HG02938 (cell line): ENCODE results near the gene ACOX1.

Experiments used
- ATAC-seq: cut with Tn5 transposase; IDR thresholded peaks from one replicate; pipeline ENCODE4 v1.9.1; 2021; ENCODE audit warnings: mild to moderate bottlenecking, moderate library complexity; ENCODE audit not compliant: unreplicated experiment

ACOX1 gene

DNA sequence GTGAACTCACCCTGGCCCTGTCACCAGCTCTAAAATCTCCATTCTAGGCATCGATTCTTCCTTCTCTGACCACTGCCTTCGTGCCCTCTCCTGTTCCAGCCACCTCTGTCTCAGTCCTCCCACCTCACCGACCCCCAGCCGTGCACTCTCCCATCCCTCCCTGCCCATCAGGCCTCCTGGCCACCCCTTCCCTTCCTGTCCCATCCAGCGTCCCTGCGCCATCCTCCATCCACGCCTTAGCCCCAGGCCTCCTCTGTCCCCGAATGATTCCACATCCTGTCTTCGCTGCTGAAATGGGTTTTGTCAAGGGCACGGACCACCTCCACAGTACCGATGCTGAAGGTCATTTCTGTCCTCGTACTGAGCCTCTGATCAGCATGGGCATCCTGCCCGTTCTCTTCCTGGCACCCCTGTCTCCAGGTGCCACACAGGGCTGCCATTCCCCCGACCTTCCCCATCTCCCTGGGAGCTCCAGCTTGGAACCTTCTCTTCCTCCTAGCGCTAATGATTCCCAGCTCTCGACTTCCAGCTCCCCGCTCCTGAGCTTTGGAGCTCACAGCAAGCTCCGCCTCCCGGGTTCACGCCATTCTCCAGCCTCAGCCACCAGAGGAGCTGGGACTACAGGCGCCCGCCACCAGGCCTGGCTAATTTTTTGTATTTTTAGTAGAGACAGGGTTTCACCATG is 84.8 kb downstream of the ACOX1 start:
- no peak for ATAC-seq

DNA sequence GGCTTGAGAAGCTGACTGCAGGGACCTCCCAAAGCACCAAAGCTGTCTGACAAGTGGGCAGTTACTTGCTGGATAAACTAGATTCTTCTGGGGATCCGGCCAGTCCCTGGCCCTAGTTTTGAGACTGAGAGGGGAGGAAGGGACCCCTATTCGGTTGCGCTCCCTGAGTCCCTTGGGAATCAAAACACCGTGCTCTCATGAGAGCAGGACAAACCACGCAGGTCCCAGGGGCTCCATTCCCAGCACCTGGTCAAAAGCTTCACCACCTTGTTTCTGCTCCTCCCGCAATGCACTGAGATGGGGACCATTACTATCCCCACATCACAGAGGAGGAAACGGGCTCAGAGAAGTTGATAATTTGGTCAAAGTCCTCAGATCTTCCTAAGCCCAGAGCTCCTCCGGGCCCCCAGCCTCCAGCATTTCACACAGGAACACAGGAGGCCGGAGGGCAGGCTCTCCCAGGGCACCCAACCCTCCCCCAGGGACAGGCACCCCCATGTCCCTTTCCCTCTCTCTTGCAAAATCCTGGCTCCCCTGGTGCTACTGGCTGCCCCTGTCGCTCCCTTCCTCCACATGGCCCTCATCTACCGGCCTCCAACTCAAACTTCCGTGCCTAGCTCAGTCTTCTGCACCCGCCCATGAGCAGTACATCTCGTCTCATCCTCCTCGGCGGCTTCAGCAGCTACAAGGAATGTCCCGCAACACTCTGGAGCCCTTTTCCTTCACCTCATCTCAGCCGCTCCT is 85.5 kb downstream of the ACOX1 start:
- no peak for ATAC-seq

DNA sequence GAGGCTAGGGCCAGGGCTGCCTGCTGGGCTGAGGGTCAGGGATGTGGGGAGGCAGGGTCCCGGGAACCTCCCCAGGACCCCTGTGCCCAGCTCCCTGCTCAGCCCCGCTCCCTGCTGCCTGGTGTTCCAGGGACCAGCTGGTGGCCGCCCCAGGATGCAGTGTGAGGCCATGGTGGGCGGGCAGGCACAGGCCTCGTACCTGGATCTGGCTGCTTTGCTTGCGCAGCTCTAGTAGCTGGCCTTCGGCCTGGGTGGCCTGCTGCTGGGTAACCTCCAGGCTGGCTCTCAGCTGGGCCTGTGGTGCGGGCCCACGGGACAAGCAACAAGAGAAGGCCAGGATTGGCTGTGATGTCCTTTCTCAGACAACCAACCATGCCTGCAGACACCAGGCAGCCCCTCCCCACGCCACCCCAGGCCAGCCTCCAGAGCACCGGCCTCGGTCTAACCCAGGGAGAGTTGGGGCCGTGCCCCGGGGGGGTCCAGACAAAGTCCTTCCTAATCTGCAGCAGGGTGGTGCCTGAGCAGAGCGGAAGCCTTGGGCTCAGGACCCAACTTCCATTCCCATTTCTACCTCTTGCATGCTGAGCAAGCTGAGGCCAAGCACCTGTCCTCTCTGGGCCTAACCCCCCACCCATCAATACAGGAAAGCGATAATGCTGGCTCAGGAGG is 86.3 kb downstream of the ACOX1 start:
- ATAC-seq = no peak

DNA sequence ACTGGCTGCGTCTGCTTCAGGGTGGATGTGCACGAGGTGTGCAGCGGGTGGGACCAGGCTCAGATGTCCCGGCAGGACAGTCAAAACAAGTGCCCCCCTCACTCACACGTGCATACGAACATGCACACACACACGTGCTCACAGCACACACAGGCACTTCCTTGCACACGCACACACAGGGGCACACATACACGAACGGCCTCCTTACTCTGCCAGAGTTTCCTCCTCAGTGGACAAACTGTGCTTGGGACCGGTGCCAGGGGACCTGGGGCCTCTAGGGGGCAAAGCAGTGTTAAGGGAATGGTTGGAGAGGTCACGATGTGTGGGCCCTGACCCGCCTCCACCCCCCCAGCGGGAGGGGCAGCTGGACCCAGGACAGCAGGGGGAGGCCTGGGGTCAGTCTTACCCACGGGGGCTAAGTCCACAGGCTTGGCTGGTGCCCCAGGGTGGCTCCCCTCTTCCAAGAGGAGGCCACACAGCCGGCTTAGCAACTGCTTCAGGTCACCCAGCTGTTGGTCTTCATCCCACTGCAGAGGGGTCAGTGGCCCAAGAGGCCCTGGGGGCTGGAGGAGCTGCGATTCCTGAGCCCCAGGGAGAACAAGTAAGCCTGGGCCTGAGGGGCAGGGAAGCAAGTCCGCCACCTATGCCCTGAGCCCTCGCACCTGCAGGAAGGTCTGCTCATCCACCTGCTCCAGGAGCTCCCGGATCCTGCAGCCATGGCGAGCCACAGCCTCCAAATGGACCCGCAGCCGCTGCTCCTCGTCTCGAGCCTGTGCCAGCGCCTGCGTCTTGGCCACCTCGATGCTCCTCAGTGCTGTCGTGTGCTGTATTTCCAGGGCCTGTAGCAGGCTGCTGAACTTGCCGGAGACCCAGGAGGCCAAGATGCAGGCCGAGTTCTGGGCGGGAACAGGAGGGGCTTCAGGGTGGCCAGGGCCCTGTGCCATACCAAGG is 87.1 kb downstream of the ACOX1 start:
- no peak for ATAC-seq
